Right hindlimb (tissue), 1 donor: ENCODE measurements around the gene NHS.
"Not testable (repeated sequence)": the region's sequence is repeated elsewhere in the genome, so short reads cannot be mapped to it uniquely, and the experiment has no call there.

Experiments used
- DNase-seq: peaks from one replicate; pipeline ENCODE4 v3.0.0-alpha.2; 2018

The NHS gene

DNA sequence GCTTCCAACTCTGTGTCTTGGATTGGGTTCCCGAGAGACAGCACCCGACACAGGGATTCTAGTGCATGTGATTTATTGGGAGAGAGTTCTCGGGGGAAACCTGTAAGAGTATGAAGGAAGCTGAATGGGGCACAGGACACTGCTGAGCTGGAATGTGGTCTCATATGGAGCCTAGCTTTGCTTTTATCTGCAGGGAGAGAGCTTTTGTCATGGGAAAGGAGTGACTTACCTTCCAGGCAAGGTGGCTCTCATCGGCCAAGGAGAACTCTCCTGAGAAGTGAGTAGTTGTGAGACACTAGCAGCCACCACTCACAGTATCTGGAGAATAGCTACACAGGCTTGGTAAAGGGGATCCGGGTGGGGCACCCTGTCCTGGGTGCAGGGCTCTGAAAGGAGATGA lies 124.5 kb downstream of the NHS start:
- DNase-seq = no peak

DNA sequence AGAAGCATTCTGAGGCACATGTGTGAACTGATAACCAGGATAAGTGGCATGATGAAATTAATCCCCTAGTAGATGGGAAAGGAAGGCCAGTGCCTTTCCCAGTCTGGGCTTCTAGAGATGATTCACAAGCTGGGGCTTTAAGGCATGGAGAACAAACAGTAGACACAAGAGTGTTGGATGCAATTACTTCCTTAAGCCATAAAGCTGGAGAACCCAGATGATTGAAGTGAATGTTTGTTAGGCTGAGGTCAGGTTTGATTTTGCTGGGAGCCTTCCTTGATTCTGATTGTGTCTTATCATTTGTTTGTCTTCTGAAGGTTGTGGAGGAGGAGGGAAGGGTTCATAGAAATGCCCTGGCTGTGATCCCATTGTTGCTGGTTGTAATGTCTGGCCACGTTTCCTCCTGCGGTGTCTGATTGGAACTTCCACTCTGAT lies 125.2 kb downstream of the NHS start:
- DNase-seq = no peak

DNA sequence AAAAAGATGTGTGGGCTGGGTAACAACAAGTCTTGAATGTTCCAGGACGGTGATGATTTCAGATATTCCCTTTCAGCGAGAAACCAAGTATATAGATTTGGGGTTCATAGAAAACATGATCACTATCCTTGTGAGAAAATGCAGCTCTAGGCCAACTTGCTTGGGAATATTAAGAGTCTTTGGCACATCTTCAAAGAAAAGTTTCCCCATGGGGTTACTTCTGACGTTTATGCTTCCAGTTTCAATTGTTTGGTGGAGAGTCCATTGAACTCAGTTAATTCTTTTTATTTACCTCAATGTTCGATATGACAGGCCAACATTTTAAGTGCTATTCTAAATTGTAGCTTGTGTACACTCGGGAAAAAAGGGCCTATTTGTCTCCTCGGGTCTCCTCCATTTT lies 126.7 kb downstream of the NHS start:
- no peak for DNase-seq

DNA sequence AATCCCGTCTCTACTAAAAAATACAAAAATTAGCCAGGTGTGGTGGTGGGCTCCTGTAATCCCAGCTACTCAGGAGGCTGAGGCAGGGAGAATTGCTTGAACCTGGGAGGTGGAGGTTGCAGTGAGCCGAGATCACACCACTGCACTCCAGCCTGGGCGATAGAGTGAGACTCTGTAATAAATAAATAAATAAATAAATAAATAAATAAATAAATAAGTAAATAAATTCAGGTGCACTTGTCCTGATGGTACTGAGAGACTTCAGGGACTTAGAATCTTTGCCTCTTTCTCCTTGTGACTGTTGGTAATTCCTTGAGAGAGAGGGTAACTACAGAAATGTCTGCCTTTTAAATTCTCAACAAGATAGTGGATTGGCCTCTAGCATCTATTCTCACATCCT lies 131.4 kb downstream of the NHS start:
- not testable (repeated sequence) for DNase-seq

DNA sequence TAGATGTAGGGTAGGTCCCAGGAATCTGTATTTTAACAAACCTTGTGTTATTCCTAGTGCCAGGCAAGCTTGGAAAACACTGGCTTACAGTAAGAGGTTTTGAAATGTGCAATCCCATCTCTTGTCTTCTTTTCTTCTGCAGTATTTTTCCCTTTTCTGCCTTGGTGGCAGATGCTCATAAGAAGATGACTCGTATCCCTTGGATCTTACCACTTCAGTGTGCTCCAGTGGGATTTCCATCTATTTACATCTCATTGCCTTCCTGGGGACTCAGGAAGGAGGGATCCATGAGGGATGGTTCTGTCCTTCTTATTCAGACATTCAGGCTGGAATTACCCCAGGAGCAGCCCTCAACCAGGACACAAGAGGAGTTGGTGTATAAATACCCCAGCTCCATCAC lies 136.6 kb downstream of the NHS start:
- DNase-seq = no peak

DNA sequence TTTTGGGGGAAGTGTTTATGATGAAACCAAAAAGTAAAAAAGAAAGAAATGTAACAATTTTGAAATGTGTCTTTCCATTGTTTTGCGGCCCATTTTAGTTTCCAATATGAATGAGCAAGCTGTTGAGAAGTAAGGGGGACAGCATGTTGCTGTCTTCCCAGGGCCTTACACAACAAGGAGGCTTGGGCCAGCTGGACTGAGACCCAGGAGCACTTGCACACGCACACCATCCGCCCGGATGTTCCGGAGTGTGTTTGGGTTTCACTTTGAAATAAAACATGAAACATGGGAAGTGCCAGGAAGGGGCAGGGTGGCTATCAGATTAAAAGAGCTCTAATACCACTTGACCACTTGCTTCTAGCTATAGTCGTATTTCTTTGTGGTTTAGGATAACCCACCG lies 144.4 kb downstream of the NHS start:
- peak; percentile 29 for DNase-seq

DNA sequence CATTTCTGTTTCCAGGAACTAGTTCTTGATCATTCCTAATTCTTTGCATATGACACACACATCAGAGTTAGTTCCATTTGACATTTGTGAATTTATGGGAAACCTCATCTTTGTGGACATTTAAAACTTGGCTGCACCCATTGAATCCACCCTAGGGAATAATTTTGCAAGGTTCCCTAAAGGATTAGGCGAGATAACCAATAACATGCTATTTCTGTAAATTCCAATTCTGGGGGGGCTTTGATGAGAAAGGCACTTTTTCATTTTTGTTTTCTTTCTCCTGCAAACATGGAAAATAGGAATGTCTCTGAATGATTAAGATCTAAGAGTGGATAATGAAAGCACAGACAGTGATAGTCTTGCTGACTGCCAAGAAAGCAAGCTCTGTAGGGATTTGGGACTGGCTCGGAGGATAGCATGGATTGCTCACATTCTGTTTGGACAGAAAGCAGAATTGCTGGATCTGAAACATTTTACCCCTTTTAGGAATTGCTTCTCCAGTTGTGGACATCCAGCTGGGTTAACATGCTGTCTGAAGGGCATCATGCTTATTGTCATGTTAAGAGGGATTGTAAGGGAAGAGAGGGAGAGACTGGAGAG lies 145.1 kb downstream of the NHS start:
- DNase-seq = no peak

DNA sequence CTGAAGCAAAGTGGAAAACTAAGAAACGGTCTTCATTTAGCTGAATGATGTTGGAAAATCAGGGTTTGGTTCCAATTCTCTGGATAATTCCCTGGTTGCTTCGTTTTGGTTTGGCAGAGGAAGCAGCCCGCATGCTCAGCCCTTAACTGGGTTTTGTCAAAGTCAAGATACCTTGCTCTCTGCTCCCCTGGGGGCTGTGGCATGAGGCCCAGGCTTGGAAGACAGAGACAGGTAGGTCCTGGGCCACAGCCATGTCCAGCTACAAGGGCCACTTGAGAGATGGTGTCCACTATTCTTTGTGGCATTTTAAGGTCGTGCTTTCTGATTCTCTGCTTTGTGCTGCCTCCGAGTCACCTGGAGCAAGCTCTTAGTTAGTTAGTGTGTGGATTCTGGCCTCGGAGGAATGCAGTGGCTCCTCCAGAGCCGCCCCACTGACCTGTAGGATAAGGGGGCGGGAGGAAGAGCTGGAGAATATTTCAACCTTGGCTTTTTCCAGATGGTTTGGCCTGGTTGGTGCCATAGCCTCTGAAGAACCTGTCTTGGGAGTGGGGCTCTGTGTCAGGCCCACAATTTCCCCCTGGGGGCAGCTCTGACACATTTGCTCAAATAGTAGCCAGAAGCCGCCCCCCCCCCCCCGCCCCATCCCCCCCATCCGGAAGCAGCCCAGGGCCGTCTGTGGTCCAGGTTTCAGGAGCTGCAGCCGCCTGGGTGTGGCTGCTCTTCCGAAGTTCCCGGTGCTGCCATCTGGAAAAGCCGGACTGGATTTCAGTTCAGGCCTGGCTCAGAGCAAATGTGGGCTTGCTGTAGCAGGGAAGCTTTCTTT lies 147.1 kb downstream of the NHS start:
- DNase-seq = peak; percentile 42

DNA sequence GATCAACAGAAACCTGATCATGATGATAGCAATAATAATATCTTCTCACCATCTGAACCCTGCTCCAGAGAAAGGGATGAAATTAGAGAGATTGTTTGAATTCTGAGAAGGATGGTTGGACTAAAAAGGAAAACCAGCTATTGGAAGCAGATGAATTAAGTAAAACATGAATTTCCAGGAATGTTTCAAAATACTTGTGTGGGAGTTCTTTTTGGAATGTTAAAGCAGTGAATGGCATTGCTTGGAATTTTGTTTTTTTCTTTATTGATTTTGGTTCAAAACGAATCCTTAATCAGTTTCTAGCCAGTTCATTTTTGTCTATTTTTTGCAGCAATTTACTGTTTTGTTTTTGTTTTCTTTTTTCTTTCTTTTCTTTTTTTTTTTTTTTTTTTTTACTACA lies 150.3 kb downstream of the NHS start:
- no peak for DNase-seq

DNA sequence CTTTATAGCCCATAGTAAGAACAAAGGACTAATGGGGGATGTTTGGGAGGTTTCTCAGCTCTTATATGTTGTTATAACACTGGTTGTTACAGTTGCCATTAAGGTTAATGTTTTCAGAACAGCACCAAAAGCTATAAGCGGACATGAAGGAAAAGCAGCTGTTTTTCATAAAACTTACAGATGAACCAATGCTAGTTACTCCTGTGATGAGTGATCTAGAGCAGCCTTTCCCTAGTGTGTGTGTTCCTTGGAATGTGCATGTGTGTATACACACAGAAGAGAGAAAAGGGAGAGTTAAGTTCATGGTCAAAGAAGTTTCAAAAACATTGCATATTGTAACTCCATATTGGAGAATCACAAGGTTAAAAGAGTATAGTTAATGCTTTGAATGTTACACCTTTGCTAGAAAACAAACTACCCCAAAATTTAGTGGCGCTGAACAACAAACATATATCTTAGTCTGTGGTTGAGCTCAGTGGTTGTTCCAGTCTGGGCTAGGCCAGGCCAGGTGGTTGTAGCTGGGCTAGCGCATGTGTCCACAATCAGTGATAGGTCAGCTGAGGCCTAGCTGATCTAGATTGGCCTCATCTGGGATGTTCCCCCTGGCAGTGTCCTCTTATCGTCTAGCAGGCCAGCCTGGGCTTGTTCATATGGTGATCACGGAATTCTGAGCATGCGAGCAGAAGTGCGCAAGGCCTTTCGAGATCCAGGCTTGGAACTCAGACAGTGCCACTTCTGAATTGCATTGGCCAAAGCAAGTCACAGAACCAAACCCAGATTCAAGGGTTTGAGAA lies 151.0 kb downstream of the NHS start:
- DNase-seq = no peak

DNA sequence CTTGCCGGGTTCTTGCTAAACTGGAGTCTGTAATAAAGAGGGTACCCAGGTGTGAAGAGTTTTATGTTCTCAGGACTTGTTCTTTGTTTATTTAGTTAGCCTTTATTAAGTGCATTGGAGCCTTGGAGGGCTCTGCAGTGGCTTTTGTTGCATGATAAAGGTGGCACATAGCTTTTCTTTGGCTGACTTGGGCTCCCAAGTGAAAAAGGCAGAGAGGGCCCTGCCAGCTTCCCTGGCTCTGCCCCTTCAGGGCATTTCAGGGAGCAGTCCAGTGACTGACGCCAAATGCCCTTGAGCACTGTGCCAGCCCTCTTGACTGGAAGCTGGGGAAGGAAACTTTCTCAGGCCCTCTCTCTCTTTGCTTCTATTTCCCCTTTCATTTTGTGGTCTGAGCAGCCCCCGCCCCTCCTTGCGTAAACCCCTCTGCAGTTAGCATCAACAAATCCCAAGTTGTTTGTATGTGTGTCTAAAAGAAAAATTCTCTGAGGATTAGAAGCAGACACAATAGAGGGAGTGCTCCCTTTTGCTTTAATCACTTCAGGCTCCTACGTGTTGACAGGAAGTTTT lies 152.2 kb downstream of the NHS start:
- DNase-seq = no peak

DNA sequence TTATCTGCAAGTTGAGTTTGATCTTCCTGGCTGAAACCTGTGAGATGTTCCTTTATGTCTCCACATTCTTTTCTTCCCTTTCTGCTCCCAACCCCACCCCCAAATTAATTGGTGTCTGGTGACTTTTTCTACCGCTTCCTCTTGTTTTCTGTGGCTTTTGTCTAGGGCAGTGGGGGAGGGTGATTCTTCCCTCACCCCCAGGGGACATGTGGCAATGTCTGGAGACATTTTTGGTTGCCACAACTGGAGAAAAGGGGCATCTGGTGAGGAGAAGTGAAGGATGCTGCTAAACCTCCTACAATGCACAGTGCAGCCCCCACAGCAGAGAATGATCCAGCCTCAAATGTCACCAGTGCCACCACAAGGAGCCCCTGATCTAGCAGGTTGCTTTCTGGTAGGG lies 152.9 kb downstream of the NHS start:
- no peak for DNase-seq

DNA sequence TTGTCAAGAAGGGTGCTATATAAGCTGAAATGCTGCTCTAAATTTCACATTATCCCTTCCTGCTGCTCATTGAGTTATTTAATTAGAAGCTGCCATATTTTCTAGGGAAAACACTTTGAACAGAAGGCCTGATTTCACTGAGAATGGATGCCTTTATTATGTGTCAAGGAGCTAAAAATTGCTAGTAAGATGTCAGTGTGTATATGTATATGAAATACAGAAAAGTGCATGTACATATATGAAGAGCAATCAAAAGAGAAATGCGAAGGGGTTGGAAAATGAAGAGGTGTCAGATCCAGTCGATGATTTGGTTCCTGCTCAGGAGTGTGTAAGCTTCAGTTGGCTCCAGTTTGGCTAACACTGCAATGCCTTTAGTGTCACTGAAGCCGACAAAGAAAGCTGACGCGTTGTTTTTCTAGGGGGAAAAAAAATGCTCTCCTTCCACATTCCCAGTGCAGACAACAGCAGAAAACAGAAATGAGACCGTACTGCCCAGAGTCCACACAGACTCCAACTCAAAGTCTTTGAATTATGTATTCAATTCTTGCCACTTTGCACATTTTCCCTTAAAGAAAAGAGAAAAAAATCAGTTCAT lies 154.2 kb downstream of the NHS start:
- DNase-seq = no peak

DNA sequence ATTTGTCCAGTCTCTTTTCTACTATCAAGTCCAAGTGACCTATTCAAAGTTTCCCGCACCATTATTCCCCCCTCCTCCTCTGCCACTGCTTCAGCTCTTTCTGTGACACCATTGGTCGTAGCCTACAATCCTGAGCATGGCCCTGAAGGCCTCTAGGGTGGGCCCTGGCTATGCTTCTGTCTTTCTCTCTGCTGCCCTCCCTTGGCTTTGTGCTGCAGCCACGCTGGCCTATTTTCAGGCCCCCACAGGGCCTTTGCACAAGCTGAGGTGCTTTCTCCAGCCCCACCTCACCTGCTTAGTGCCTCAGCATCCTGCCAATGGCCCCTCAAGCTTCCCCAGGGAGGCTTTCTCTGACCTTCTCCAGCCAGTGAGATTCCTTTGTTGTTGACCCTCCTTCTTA lies 156.5 kb downstream of the NHS start:
- DNase-seq = no peak

DNA sequence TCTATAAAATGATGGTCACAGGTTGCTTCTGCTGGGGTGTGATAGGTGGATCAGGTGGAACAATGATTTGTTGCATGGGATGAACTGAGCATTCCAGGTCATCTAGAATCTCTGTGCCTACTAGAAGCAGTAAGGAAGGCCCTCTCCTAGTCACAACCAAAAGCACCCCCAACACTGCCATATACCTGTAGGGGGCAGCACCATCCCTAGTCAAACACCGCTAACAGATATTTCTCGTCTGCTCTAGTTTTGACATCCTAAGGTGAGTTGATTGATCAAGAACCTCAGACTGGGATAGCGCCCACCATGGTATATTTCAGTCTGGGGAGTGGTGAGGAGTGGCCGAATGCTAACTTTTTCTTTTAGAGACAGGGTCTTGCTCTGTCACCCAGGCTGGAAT lies 160.2 kb downstream of the NHS start:
- no peak for DNase-seq

DNA sequence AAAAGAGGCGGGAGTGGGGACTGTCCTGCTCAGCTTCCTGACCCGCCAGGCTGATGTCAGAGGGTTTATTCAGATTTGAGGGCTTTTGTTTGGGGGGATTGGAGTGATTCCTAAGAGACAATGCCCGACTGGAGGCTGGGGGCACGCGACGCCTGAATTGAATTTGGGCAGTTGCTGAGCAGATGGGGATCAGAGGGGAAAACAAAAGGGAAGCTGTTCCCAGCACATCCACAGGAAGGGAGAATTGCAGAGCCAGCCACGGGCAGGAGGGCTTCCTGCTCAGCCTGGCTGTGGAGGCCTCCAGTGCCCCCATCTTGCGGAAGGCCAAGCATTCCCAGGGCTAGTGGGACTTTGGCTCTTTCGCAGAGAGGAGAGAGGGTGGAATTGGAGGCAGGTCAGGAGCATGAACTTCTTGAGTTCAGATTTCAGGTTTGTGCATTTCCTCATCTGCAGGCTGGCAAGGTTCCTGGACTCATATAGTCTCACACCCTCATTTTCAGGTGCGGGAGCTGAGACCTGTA lies 162.8 kb downstream of the NHS start:
- DNase-seq = no peak

DNA sequence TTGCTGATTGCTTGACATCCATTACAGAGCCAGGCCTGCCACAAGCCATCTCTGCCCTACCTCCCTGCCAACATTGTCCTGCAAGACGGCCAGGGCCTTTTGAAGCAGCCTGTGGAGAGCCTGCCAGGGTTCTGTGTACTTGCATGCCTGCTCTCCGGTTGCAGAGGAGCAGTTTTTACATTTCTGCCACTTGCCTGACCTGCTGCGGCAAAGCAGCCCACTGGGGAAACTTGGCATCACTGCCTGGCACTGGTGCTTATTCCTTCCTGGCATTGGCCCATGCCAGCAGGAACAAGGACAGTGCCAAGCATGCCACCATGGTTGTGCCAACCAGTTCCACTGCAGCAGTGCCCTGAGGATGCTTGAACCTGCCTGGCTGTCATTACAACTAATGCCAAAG lies 167.1 kb downstream of the NHS start:
- no peak for DNase-seq

DNA sequence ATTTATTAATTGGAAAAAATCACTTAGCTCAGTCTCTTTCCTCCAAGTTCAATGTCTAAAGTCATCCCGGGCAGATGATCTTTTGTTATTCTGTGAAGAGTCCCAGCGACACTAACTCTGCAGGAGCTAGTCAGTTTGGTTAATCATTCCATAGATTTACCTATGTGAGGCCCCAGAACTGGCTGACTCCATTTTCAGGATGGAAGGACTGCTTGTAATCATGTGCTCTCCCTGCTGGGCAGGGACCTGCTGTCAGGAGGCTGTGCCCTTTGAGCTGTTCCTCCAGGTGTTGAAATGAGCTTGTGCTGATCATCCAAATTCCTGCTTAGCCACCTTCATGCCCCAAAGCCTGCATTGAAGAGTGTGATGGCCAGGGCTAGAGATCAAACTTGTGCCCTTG lies 169.8 kb downstream of the NHS start:
- DNase-seq = no peak

DNA sequence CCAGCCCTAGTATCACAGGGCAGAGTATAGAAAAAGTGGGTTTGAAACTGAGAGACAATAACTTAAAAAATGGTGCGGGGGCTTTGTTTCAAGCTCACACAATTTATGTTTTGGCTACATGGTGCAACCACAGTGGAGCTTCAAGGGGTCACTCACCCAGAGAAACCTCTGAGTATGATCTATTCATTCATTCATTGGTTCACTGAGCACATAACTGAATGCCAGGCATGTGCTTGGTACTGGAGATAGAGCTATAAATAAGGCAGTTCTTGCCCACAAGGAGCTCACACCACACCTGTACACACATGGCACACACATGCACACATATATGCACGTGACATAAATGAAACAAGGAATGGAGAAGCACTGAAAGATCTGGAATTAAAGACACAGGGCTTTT lies 171.4 kb downstream of the NHS start:
- DNase-seq = no peak

DNA sequence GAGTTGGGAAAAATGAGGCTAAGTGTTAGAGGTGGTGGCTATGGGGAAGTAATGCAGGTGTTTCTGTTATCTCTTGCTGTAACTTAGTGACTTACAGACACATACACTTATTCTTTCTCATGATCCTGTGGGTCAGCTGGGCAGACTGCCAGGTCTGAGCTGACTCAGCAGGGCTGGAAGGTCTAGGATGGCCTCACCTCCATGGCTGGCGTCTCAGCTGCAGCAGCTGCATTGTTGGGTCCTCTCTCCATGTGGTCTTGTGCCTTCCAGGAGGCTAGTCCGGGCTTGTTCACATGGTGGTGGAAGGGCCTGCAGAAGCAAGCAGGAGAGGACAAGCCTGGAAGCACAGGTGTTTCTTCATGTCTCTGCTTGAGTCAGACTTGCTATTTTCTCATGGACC lies 172.7 kb downstream of the NHS start:
- no peak for DNase-seq

DNA sequence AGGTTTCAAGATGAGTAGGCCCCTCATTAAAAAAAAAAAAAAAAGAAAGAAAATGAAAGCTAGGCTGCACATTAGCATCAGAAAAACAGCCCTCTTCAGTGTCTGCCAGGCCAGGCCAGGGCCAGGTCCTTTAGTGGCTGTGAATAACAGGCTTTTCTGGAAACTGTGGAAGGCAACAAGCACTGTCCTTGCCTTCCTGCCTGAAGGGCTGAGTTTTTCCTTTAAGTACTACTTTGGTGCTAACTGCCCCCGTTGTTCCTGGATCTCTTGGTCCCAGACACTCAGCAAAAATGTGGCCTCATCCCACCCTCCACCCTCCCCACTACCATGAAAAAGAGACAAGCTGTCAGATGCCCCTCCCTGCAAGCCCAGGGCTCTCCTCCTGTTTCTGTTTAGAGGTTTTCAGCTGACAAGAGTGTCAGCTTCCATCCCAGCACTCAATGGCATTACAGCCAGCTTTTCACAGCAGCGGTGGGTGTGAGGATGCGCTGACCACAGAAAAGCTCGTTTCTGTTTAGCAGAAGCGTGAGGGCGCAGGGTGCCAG lies 174.2 kb downstream of the NHS start:
- no peak for DNase-seq

DNA sequence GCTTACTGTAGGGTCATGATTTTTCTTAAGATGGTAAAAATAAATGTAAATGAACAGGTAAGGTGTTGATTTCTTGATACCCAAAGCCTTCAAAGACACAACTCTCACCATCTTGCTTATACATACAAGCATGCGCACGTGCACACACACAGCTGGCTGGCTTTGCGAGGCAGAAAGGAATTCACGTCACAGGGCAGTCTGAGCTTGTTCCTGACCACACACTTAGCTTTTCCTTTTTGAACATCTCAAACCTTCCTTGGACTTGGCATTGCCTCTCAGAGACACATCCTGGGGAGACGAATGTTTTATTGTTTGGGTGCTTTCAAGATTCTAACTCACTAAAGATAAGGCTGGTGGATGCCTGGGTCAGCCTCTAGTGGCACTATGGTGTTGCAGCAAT lies 175.0 kb downstream of the NHS start:
- no peak for DNase-seq
